Measurements from ENCODE around the gene TENT5D.

Gene TENT5D

GRCh38 chrX:80489166-80489565 lies 68.9 kb downstream of the TENT5D start:
- H3K4me3 ChIP-seq (ENCODE audit: low read depth, low read length), result no peak overlapping the region
- no peak for TF ChIP-seq CTCF (IDR thresholded peaks at IDR 0.05; ENCODE audit: insufficient read depth, low read depth, low read length, missing control alignments)
- no peak for DNase-seq (ENCODE audit: low read depth)
